NB4 (cell line): ENCODE results near the gene FAM222A.

Experiments used
- CTCF ChIP-seq: IDR thresholded peaks from one replicate; pipeline ENCODE4 v1.5.1; 2012; ENCODE audit warnings: low read depth, low read length
- MAX ChIP-seq: IDR thresholded peaks from 2 replicates; pipeline ENCODE4 v1.6.1; 2011; ENCODE audit warnings: low read depth, low read length
- POLR2A ChIP-seq: IDR thresholded peaks from 2 replicates; pipeline ENCODE4 v1.6.1; 2011; ENCODE audit warnings: mild to moderate bottlenecking; ENCODE audit not compliant: insufficient read length; ENCODE audit errors: extremely low read depth

- no peak for TF ChIP-seq CTCF
- no peak for TF ChIP-seq POLR2A
- TF ChIP-seq MAX = no peak
Measured at GRCh38 chr12:109786799-109787198, 73.2 kb downstream of the FAM222A start.
